H1 (cell line): ENCODE measurements around the gene BBC3. TPM values are rescaled to one million over a fixed set of nuclear protein-coding genes. Genes with fewer than 3 reads are reported as not detected.

Experiments
- CTCF ChIA-PET: fragments of 300-600 bp; sonication (Branson Sonifier 250); formaldehyde crosslinking; loops from one replicate; lab custom pipeline; 2021; ENCODE audit not compliant: partially characterized antibody; lab: Charles Lee
- POLR2A ChIA-PET: fragments of 300-600 bp; sonication (Branson Sonifier 250); formaldehyde crosslinking; loops from one replicate; lab custom pipeline; 2021; ENCODE audit warnings: inconsistent platforms; ENCODE audit not compliant: partially characterized antibody; lab: Charles Lee
- DNase-seq, 2 experiments: peaks; one replicate each; pipeline versions ENCODE4 v3.0.0 to v3.0.0-alpha.2; 2010 to 2022; ENCODE audit warnings: low spot score in 2 of 2, low read depth in 1 of 2, mixed read lengths in 1 of 2
- FAIRE-seq: peaks from 2 replicates; lab custom pipeline; 2011; peaks lifted over from hg19 to GRCh38; lab: Jason Lieb, UNC
- H2AFZ ChIP-seq: 2 replicates; pipeline ENCODE4 v1.8.1; 2012; ENCODE audit warnings: low read length, inconsistent platforms
- H2AK5ac ChIP-seq: 2 replicates; pipeline ENCODE4 v1.6.1; 2013; ENCODE audit warnings: low read depth, low read length
- H2BK120ac ChIP-seq: replicated peaks from 2 replicates; pipeline ENCODE3; 2013; ENCODE audit warnings: low read depth, low read length, inconsistent platforms
- H2BK12ac ChIP-seq: 2 replicates; pipeline ENCODE4 v1.6.1; 2013; ENCODE audit warnings: low read depth, low read length
- H2BK15ac ChIP-seq: 2 replicates; pipeline ENCODE4 v1.6.1; 2013; ENCODE audit warnings: low read length
- H2BK20ac ChIP-seq: 2 replicates; pipeline ENCODE4 v1.6.1; 2013; ENCODE audit warnings: low read length
- H2BK5ac ChIP-seq: 2 replicates; pipeline ENCODE4 v1.6.1; 2013; ENCODE audit warnings: low read depth, low read length
- H3K14ac ChIP-seq: 2 replicates; pipeline ENCODE4 v1.6.1; 2013; ENCODE audit warnings: inconsistent platforms; ENCODE audit not compliant: insufficient read length
- H3K18ac ChIP-seq: 2 replicates; pipeline ENCODE4 v1.6.1; 2013; ENCODE audit warnings: low read length; ENCODE audit errors: extremely low read depth
- H3K23ac ChIP-seq: 2 replicates; pipeline ENCODE4 v1.6.1; 2013; ENCODE audit warnings: inconsistent platforms; ENCODE audit not compliant: insufficient read length
- H3K23me2 ChIP-seq: 2 replicates; pipeline ENCODE4 v1.6.1; 2013; ENCODE audit warnings: low read depth, low read length
- H3K27ac ChIP-seq: 2 replicates; pipeline ENCODE4 v1.6.1; 2011; ENCODE audit warnings: low read depth, low read length, inconsistent platforms
- H3K27me3 ChIP-seq, 4 experiments: replicated peaks in 1 of 4; 1 replicate in 1 of 4; 2 replicates in 3 of 4; pipeline versions ENCODE4 v1.6.1 to v1.8.1; 2011 to 2013; ENCODE audit warnings: low read length in 3 of 4, mild to moderate bottlenecking in 3 of 4, inconsistent platforms in 2 of 4, mixed read lengths in 2 of 4, moderate library complexity in 1 of 4; ENCODE audit not compliant: control insufficient read depth in 3 of 4, insufficient read depth in 3 of 4; ENCODE audit errors: extremely low read depth in 1 of 4
- H3K36me3 ChIP-seq, 4 experiments: 2 replicates each; pipeline versions ENCODE4 v1.6.1 to v1.8.1; 2011 to 2013; ENCODE audit warnings: mild to moderate bottlenecking in 4 of 4, low read length in 3 of 4, moderate library complexity in 2 of 4, control low read depth in 1 of 4, inconsistent platforms in 1 of 4; ENCODE audit not compliant: insufficient read depth in 4 of 4, control insufficient read depth in 2 of 4
- H3K4ac ChIP-seq: replicated peaks from 2 replicates; pipeline ENCODE3; 2013; ENCODE audit warnings: low read length, low read depth, mixed read lengths, inconsistent platforms; ENCODE audit not compliant: insufficient read length
- H3K4me1 ChIP-seq, 4 experiments: replicated peaks in 1 of 4; 1 replicate in 1 of 4; 2 replicates in 3 of 4; pipeline versions ENCODE4 v1.6.1 to v1.8.1; 2011 to 2013; ENCODE audit warnings: low read length in 3 of 4, inconsistent platforms in 2 of 4, mixed read lengths in 1 of 4; ENCODE audit not compliant: insufficient read depth in 4 of 4, control insufficient read depth in 3 of 4
- H3K4me2 ChIP-seq, 2 experiments: 2 replicates each; pipeline versions ENCODE4 v1.6.1 to v1.8.1; 2011 to 2013; ENCODE audit warnings: low read depth in 2 of 2, low read length in 2 of 2, control low read depth in 1 of 2, inconsistent platforms in 1 of 2, mild to moderate bottlenecking in 1 of 2; ENCODE audit not compliant: insufficient read depth in 1 of 2
- H3K4me3 ChIP-seq, 4 experiments: fragments of 200-600, 300-600 bp in 1 of 4; sonication (generic), shearing (Covaris generic), sonication (Bioruptor Twin) in 1 of 4; 2 replicates each; pipeline versions ENCODE4 v1.5.1 to v1.8.1; 2011 to 2016; ENCODE audit warnings: low read length in 4 of 4, low read depth in 3 of 4, control low read depth in 2 of 4, inconsistent platforms in 2 of 4, mild to moderate bottlenecking in 2 of 4, mixed read lengths in 1 of 4, moderate library complexity in 1 of 4; ENCODE audit not compliant: insufficient read depth in 2 of 4; ENCODE audit errors: extremely low read depth in 1 of 4
- H3K56ac ChIP-seq: replicated peaks from 2 replicates; pipeline ENCODE3; 2013; ENCODE audit warnings: low read depth, mild to moderate bottlenecking, mixed read lengths, low read length, inconsistent platforms; ENCODE audit not compliant: insufficient read length
- H3K79me1 ChIP-seq: 2 replicates; pipeline ENCODE4 v1.6.1; 2013; ENCODE audit warnings: low read depth, low read length, control low read depth
- H3K79me2 ChIP-seq, 2 experiments: 2 replicates each; pipeline versions ENCODE4 v1.6.1 to v1.8.1; 2012 to 2013; ENCODE audit warnings: low read length in 2 of 2, mild to moderate bottlenecking in 2 of 2, inconsistent platforms in 1 of 2; ENCODE audit not compliant: insufficient read depth in 2 of 2, control insufficient read depth in 1 of 2
- H3K9ac ChIP-seq, 4 experiments: replicated peaks in 1 of 4; 1 replicate in 1 of 4; 2 replicates in 3 of 4; pipeline versions ENCODE4 v1.6.1 to v1.8.1; 2011 to 2013; ENCODE audit warnings: low read depth in 3 of 4, low read length in 3 of 4, control low read depth in 2 of 4, mild to moderate bottlenecking in 2 of 4, moderate library complexity in 2 of 4, inconsistent platforms in 1 of 4; ENCODE audit errors: extremely low read depth in 1 of 4
- H3K9me3 ChIP-seq, 2 experiments: 2 replicates each; pipeline versions ENCODE4 v1.6.1 to v1.8.1; 2012 to 2013; ENCODE audit warnings: mild to moderate bottlenecking in 2 of 2, moderate library complexity in 2 of 2, control low read depth in 1 of 2, inconsistent platforms in 1 of 2, low read depth in 1 of 2, low read length in 1 of 2, mixed read lengths in 1 of 2; ENCODE audit not compliant: insufficient read depth in 2 of 2
- H4K20me1 ChIP-seq, 2 experiments: replicated peaks in 1 of 2; 2 replicates each; pipeline versions ENCODE3 to v1.8.1; 2011 to 2013; ENCODE audit warnings: inconsistent platforms in 2 of 2, low read length in 2 of 2, mild to moderate bottlenecking in 1 of 2; ENCODE audit not compliant: insufficient read depth in 2 of 2, control insufficient read depth in 1 of 2
- H4K5ac ChIP-seq: 2 replicates; pipeline ENCODE4 v1.6.1; 2013; ENCODE audit warnings: low read length, low read depth, mixed read lengths, inconsistent platforms; ENCODE audit not compliant: insufficient read length
- H4K8ac ChIP-seq: 2 replicates; pipeline ENCODE4 v1.8.0; 2013; ENCODE audit warnings: mild to moderate bottlenecking, moderate library complexity, low read length, inconsistent platforms; ENCODE audit not compliant: insufficient read depth; ENCODE audit errors: extremely low read depth
- H4K91ac ChIP-seq: replicated peaks from 2 replicates; pipeline ENCODE3; 2013; ENCODE audit warnings: low read length, mixed read lengths, inconsistent platforms; ENCODE audit not compliant: insufficient read length
- BACH1 ChIP-seq: IDR thresholded peaks from 2 replicates; pipeline ENCODE4 v1.6.1; 2012; ENCODE audit warnings: low read length, improper control_type of control experiment
- BCL11A ChIP-seq, 2 experiments: IDR thresholded peaks; one replicate each; pipeline ENCODE4 v1.6.1; 2011; ENCODE audit warnings: low read depth in 2 of 2, low read length in 2 of 2, mild to moderate bottlenecking in 2 of 2
- CREB1 ChIP-seq: IDR thresholded peaks from 2 replicates; pipeline ENCODE4 v1.6.1; 2012; ENCODE audit warnings: inconsistent platforms
- CTBP2 ChIP-seq: IDR thresholded peaks from 2 replicates; pipeline ENCODE4 v1.7.0; 2011; ENCODE audit warnings: borderline replicate concordance, mild to moderate bottlenecking, moderate library complexity, mixed read lengths, low read length; ENCODE audit not compliant: insufficient read depth, insufficient read length
- EGR1 ChIP-seq: IDR thresholded peaks from 2 replicates; pipeline ENCODE4 v1.6.1; 2011; ENCODE audit warnings: low read depth, low read length, borderline replicate concordance
- KDM5A ChIP-seq: fragments of 200-600 bp; IDR thresholded peaks from 2 replicates; pipeline ENCODE4 v1.7.1; 2012; ENCODE audit warnings: mild to moderate bottlenecking, low read length, inconsistent platforms, mixed read lengths
- NANOG ChIP-seq: IDR thresholded peaks from 2 replicates; pipeline ENCODE4 v1.6.1; 2011; ENCODE audit warnings: low read length, low read depth, mild to moderate bottlenecking, inconsistent platforms; ENCODE audit not compliant: insufficient read depth, poor library complexity, severe bottlenecking
- RNF2 ChIP-seq: fragments of 200-900, 300-1000 bp; sonication (generic); IDR thresholded peaks from 2 replicates; pipeline ENCODE4 v1.7.1; 2016; ENCODE audit warnings: borderline replicate concordance, low read depth, mild to moderate bottlenecking, antibody characterized with exemption, low read length; ENCODE audit not compliant: poor library complexity, severe bottlenecking; ENCODE audit errors: missing control alignments
- SIRT6 ChIP-seq: IDR thresholded peaks from one replicate; pipeline ENCODE4 v1.7.1; 2012; ENCODE audit warnings: low read length, inconsistent platforms
- TBP ChIP-seq: IDR thresholded peaks from 2 replicates; pipeline ENCODE4 v1.6.1; 2011; ENCODE audit warnings: low read depth, low read length, improper control_type of control experiment
- ZNF274 ChIP-seq: IDR thresholded peaks from 2 replicates; pipeline ENCODE4 v1.7.0; 2012; ENCODE audit warnings: low read length, borderline replicate concordance; ENCODE audit errors: extremely low read depth
- WGBS, 2 experiments: shearing (Covaris generic) in 1 of 2; methylation state at CpG; one replicate each; pipeline versions ENCODE4 v1.1.6 to v1.1.7; 2013 to 2015; ENCODE audit warnings: low lambda C conversion rate in 2 of 2, mixed read lengths in 2 of 2, inconsistent platforms in 1 of 2, low coverage in 1 of 2, missing lambda C conversion rate in 1 of 2; ENCODE audit not compliant: insufficient replicate concordance in 2 of 2, insufficient coverage in 1 of 2, insufficient read length in 1 of 2; ENCODE audit errors: extremely low coverage in 1 of 2, missing lambda C conversion rate in 1 of 2; 5-methylcytosine and 5-hydroxymethylcytosine counted together
- polyA plus RNA-seq, 7 experiments: library from polyadenylated mRNA; depleted of rRNA in 3 of 7; stranded (reverse) in 5 of 7; unstranded in 2 of 7; fragments of >200 nt in 5 of 7; fragments of 200-250 nt in 2 of 7; gene quantifications; 1 replicate in 5 of 7; 2 replicates in 1 of 7; 4 replicates in 1 of 7; pipeline versions ENCODE4 v1.2.1 to v1.2.3, GENCODE V29; 2011 to 2013; ENCODE audit warnings: missing spikeins in 2 of 7, mixed read lengths in 2 of 7
- total RNA-seq: library from RNA; stranded (reverse); fragmentation: NEBNext Ultra II Directional; extraction: Animal tissue kit (Norgen Biotek cat#: 25700); gene quantifications from 2 replicates; pipeline ENCODE4 v1.2.1, GENCODE V29; 2021
- TF ChIP-seq, protein P1 (sequence below): IDR thresholded peaks from 2 replicates; pipeline ENCODE4 v1.6.1; 2012; ENCODE audit warnings: inconsistent platforms

BBC3 gene
- total and polyA plus RNA-seq, 2 of the 8 experiments (the other 6 are each of a cell fraction or from before 2014, with no cell fraction given), result 13.2 to 21.6 TPM

DNA sequence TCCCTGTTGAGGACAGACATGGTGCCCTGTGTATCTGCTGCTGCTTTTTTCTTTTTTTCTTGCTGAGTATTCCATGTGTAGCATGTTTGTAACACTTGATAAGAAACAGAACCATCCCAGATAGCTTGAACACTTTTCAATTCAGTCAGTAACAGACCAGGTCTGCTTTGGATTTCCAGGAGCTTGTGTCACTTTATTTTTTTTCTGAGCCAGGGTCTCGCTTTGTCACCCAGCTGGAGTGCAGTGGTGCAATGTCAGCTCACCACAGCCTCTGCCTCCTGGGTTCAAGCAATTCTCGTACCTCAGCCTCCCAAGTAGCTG lies 43.7 kb downstream of the BBC3 start:
- FAIRE-seq (no peak), DNase-seq (no peak)
- Histone ChIP-seq H2BK15ac (no peak overlapping the region), H4K5ac (no peak overlapping the region), H4K91ac (no peak overlapping the region), H3K79me1 (peaks cover 7% of the 10 kb centered on the region), H3K27ac (no peak overlapping the region), H2BK20ac (no peak overlapping the region), H2AFZ (no peak overlapping the region), H4K20me1 (peaks cover 4 to 20% of the 10 kb centered on the region in 2 experiments), H3K23me2 (no peaks in the 10 kb centered on the region), H3K4me3 (no peak overlapping the region), H3K4me1 (0 out of 7 replicates have a peak, but pooled peaks cover 0 to 2% (median 0%) of the 10 kb centered on the region in 4 experiments), H3K9ac (no peak overlapping the region), H3K56ac (no peak overlapping the region), H2BK12ac (no peak overlapping the region), H3K36me3 (peaks cover 15 to 53% (median 26%) of the 10 kb centered on the region in 4 experiments), H3K23ac (no peak overlapping the region), H2BK120ac (no peak overlapping the region), H3K79me2 (peaks cover 0 to 39% of the 10 kb centered on the region in 2 experiments; a peak in 1 of 4 replicates), H3K18ac (no peak overlapping the region), H3K9me3 (no peaks in the 10 kb centered on the region), H3K4ac (no peak overlapping the region), H3K27me3 (no peaks in the 10 kb centered on the region), H2BK5ac (no peak overlapping the region), H3K14ac (no peak overlapping the region), H2AK5ac (no peak overlapping the region), H3K4me2 (no peak overlapping the region), H4K8ac (no peak overlapping the region)
- 94% methylated on average over 2 of the region's 2 CpGs; no CpG with 5 or more reads in 1 of the 2 experiments for WGBS, 2 experiments
- TF ChIP-seq BCL11A (IDR thresholded peaks at IDR 0.05; ENCODE audit: low read depth in 2 of 2, low read length in 2 of 2), result no peak
- no peak for TF ChIP-seq BACH1
- TF ChIP-seq ZNF274, result no peak
- TF ChIP-seq CTBP2, result no peak
- no peak for TF ChIP-seq CREB1
- TF ChIP-seq TBP, result no peak
- no peak for TF ChIP-seq SIRT6
- TF ChIP-seq EGR1, result no peak
- TF ChIP-seq, protein P1, sequence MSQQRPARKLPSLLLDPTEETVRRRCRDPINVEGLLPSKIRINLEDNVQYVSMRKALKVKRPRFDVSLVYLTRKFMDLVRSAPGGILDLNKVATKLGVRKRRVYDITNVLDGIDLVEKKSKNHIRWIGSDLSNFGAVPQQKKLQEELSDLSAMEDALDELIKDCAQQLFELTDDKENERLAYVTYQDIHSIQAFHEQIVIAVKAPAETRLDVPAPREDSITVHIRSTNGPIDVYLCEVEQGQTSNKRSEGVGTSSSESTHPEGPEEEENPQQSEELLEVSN, result no peak
- no peak for TF ChIP-seq RNF2
- no peak for TF ChIP-seq KDM5A
- TF ChIP-seq NANOG, result no peak
- ChIA-PET CTCF (interaction anchor here (0.6 to 2.2 kb wide), 12 partner anchors 10 to 174 kb away, joined by 3 to 15 read pairs (median 4); no protein-coding TSS in a partner anchor), POLR2A (interaction anchor here (0.6 to 2.0 kb wide), 7 partner anchors 10 to 46 kb away, joined by 3 to 6 read pairs (median 4); no protein-coding TSS in a partner anchor)
